Epithelial cell of proximal tubule (primary cell): ENCODE measurements around the gene SGTB. TPM values are rescaled to one million over a fixed set of nuclear protein-coding genes. Genes with fewer than 3 reads are reported as not detected.

ENCODE experiments used
- DNase-seq: peaks from one replicate; pipeline ENCODE4 v3.0.0-alpha.2; 2011; ENCODE audit warnings: low read depth
- H3K4me3 ChIP-seq: 2 replicates; pipeline ENCODE4 v1.5.1; 2011; ENCODE audit warnings: low read depth, mild to moderate bottlenecking, low read length
- CTCF ChIP-seq: conservative IDR thresholded peaks from 2 replicates; pipeline ENCODE4 v1.5.1; 2012; ENCODE audit warnings: low read depth, mild to moderate bottlenecking, low read length
- total RNA-seq: library from RNA; depleted of rRNA; stranded (reverse); fragments of >200 nt; gene quantifications from 2 replicates; pipeline ENCODE4 v1.2.3, GENCODE V29; 2015

Gene SGTB
- total RNA-seq, 1 donor from 2014 or later, result 5.1 TPM

DNA sequence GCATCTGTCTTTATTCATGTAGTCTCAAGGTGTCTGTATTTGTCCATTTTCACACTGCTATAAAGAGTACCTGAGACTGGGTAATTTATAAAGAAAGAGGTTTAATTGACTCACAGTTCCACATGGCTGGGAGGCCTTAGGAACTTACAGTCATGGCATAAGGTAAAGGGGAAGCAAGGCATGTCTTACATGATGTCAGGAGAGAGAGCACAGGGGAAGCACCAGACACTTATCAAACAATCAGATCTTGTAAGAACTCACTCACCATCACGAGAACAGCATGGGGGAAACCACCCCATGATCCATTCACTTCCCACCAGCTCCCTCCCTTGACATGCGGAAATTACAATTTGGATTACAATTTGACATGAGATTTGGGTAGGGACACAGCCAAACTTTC, 44.3 kb upstream of the SGTB start:
- TF ChIP-seq CTCF, result no peak
- DNase-seq, result no peak
- H3K4me3 ChIP-seq, result no peak overlapping the region

GRCh38 chr5:65765582-65765981, 43.7 kb upstream of the SGTB start:
- no peak for TF ChIP-seq CTCF
- DNase-seq, result no peak
- H3K4me3 ChIP-seq, result no peak overlapping the region

DNA sequence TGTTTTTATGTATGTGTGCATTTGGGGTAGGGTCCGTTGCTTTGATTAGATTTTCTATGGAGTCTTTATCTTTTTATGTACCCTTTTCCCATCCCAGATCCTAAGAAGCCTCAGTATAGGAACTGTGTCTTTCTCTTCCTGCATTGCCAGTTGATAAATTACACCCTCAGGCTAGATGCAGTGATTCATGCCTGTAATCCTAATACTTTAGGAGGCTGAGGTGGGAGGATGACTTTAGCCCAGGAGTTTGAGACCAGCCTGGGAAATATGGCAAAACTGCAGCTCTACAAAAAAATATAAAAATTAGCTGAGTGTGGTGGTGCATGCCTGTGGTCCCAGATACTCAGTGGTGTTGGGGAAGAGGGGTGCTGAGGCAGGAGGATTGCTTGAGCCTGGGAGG, 40.3 kb upstream of the SGTB start:
- no peak for DNase-seq
- H3K4me3 ChIP-seq, result no peak overlapping the region
- TF ChIP-seq CTCF, result no peak

GRCh38 chr5:65760504-65761275, 38.8 kb upstream of the SGTB start:
- no peak for DNase-seq
- H3K4me3 ChIP-seq, result no peak overlapping the region
- TF ChIP-seq CTCF, result peak; percentile 33

DNA sequence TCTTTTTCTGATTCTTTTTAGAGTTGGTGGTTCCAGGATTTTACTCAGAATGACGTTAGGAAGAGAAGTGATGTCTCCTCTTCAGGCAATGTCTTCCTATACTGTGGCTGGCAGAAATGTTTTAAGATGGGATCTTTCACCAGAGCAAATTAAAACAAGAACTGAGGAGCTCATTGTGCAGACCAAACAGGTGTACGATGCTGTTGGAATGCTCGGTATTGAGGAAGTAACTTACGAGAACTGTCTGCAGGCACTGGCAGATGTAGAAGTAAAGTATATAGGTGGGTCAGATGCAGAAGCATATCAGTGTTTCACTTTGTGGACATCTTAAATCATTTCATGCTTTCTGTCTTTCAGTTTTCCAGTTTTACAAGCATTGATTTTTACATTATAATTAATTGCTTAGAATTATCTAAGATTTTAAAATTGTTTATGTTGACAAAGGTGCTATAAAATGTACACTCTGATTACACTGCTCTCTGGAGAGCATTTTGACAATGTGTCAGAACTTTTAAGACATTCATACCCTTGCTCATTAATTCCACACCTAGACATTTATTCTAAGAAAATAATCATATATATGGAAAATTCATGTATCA, 36.7 kb upstream of the SGTB start:
- no peak overlapping the region for H3K4me3 ChIP-seq
- TF ChIP-seq CTCF, result no peak
- DNase-seq, result no peak

DNA sequence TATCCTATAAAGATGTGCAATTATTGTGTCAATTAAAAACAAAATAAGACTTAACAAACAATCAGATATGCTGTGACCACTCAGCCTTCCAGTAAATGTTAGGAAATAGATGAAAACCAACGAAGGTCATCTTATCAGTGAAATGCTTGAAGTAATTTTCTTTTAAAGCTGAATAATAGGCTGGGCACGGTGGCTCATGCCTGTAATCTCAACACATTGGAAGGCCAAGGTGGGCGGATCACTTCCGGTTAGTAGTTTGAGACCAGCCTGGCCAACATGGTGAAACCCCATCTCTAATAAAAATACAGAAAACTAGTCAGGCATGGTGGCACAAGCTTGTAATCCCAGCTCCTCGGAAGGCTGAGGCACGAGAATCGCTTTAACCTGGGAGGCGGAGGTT, 31.3 kb upstream of the SGTB start:
- no peak overlapping the region for H3K4me3 ChIP-seq
- TF ChIP-seq CTCF, result no peak
- no peak for DNase-seq

DNA sequence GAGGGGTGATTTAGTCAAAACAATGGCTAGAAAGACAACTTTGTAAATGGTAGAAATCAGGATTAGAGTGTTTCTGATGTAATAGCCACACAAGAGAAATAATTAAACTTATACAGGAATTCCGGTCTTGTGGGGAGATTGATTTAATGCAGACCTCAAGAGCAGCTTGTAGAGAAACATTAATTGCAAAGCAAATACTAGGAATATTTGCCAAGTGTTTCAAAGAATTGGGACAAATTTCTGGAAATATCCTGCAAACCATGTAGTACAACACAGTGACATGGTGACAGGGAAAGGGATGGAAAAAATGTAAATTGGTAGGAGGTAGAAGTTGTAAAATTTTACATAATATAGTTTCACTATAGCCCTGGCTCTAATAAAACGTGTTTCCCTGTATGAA, 29.0 kb upstream of the SGTB start:
- no peak for TF ChIP-seq CTCF
- DNase-seq, result no peak

More for the DNA sequence above, 29.0 kb upstream of the SGTB start:
- H3K4me3 ChIP-seq, result no peak overlapping the region
